HG03060 (cell line): ENCODE results near the gene DSC2.
"Not testable (repeated sequence)": the region's sequence is repeated elsewhere in the genome, so short reads cannot be mapped to it uniquely, and the experiment has no call there.

Source experiments
- ATAC-seq: cut with Tn5 transposase; IDR thresholded peaks from one replicate; pipeline ENCODE4 v1.9.1; 2021; ENCODE audit warnings: low read depth, moderate number of reproducible peaks; ENCODE audit not compliant: unreplicated experiment

DSC2 gene

DNA sequence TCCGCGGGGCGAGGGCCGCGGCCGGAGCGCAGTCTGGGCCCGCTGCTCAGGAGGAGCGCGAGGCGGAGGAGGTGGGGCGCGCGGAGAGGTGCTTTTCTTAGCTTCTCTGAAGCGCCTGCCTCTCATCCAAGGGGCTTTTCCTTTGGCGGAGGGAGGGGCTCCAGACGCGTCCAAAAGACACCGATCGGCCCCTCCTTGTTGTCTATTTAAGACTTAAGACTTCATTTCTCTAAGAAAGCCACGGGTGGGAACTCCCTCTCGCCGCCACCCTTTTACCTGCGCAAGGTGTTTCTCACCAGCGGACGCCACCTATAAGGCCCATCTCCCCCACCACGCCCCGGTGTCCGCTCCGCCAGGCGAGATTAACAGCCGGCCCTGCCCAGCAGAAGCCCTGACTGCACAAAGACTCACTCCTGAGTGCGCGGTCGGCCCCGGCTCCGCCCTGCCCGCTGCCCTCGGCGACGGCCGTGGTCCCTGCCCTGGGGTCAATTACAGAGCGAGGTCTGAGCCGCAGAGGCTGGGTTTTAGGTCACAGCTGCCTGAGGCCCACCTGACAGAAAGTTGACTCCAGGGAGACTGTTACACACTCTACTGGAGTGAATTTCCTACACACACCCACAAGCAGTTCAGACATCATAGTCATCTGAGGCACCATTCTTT lies at the start of gene DSC2:
TSS of gene DSC2 (minus strand) at position 397 of the 660 bp plus-strand sequence. CDS start 450 bp downstream, outside the sequence.
- ATAC-seq: no peak

DNA sequence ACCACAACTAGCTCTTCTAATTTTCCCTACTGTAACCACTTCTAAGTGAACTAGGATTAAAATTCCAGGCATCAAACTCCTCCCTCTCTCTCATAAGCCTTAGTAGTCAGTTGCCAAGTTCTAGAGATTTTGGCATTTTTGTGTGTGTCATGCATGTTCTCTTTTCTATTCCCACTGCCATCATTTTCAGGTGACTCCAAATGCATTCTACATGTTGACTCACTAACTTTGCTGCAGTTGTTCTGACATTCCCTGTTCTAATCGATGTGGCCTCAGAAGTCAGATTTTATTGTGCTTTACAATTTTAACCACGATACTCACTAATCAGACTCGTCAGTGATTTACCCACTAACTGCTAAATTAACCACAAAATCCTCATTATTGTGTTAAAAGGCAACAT lies 47.1 kb upstream of the DSC2 start:
- ATAC-seq: no peak

GRCh38 chr18:31148600-31148999 lies 46.4 kb upstream of the DSC2 start:
- no peak for ATAC-seq

DNA sequence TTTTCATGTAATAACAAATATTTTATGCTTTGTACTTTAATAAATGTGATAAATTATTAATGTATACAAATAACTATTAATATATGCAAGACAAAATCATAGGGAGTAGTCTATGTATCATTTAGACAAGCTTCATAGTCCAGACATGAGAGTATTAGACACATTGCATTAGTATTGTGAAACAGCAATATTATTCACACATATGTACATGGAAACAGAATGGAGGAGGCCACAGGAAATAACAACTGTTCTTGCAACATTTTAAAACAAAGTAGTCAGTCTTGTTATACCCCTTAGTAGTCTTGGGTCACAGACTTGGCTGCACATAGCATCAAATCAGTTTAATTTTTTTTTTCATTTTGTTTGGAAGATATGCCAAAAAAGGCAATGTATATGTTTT lies 44.6 kb upstream of the DSC2 start:
- no peak for ATAC-seq

GRCh38 chr18:31143025-31143424 lies 40.8 kb upstream of the DSC2 start:
- no peak for ATAC-seq

DNA sequence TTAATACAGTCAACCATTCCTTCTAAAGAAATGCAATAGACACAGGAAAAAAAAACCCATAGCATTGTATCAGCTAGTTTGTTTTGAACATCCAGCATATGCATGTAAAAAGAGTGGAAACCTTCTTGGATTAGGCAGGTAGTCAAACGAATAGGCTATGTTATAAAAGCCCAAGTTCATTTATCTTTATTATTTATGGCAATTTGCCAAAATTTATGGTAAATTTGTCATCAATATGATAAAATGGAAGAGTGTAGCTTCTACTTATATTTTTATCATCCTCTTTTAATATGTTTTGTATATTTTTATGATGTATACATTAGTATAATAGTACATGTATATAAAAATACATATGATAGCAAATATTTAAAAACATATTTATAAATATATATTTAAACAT lies 36.5 kb upstream of the DSC2 start:
- ATAC-seq: no peak

DNA sequence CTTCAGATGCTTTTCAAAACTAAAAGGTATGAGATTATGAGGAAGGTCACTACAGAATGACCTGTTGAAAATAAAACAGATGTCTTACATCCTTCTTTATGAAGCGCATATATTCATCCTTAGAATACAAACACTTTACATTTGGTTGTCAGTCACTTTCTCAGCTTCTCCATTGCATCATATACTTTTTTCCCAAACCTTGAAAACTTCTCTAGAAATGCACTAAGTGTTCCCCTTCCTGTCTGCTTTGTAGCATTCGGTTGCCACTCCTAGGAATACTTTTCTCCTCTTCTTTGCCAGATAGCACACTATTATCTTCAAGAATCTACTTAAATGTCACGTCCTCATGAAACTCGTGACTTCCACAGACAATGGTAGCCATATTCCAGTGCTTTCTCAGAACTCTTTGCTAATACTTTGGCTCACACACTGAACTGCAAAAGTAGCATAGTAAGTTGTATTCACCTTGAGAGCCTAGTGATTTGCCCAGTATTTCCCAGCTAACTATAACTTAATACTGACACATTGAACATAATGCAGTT lies 32.8 kb upstream of the DSC2 start:
- no peak for ATAC-seq

DNA sequence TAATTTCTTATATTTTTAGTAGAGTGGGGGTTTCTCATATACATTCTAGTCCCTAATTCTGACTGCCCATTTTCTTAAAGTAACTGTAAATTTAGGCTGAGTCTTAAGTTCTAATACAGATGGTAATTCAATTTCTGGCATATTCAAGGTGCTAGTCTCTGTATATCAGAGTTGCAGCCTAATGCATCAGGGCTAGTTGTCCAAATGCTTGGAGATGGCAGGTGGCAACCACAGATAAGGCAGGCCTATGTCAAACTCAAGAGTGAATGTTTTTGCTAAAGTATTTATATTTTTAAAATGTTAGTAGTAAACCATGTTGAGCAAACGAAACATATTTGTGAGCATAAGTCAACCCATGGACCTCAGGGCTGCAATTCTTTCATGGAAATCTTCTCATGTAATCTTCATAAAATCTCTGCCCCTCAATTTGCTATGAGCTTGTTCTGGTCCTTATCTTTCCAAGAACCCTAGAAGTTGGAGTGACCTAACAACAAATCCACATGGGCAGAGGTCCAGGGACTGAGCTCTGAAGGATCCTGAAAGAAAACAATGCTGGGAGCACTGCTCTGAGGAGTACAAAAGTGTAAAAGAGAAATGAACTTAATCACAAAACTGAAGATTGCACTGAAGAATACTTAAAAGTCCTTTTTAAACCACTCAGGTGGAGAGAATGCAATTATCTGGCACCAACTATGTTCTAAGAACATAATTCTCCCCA lies 27.3 kb upstream of the DSC2 start:
- ATAC-seq: no peak

GRCh38 chr18:31125878-31126277 lies 23.7 kb upstream of the DSC2 start:
- ATAC-seq: no peak

- ATAC-seq: not testable (repeated sequence)
Observed at GRCh38 chr18:31123125-31123524, 20.9 kb upstream of the DSC2 start.

DNA sequence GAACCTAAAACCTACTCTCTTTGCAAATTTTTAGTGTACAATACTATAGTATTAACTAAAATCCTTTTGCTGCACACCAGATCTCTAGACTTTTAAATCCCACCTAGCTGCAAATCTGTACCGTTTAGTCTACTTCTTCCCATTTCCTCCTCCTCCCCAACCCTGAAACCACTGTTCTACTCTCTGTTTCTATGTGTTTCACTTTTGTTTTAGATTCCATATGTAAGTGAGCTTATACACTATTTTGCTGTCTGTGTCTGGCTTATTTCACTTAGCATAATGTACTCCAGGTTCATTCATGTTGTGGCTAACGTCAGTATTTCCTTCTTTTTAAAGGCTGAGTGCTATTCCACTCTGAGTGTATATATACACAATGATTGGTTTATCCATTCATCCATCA lies 18.4 kb upstream of the DSC2 start:
- ATAC-seq: no peak

DNA sequence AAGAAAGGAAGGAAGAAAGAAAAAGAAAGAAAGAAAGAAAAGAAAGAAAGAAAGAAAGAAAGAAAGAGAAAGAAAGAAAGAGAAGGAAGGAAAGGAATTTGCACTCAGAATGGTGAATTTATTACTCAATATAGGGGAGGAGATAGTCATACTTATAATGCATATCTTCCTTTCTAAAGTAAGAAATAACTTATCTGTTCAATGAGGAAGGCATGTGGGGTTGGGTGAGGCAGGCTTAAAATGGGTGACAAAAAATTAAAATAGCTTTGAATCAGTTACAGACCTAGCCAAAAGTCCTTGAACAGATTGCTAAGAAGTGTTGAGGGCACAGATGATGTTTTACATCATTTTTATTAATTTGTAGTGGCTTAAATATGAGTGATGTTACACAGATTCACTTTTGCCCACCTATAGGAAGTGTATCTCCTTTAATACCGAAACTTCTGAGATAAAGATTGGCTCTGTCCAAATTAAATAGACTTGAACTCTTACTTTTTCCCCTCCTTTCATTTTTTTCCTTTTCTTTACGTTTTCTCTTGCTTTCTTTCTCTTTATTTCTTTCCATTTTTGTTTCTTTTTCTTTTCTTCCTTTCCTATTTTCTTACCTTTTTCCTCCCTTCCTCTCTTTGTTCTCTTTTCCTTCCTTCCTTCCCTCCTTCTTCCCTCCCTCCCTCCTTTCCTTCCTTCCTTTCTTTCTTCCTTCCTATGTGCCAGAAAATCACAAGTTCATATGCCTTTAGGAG lies 14.8 kb upstream of the DSC2 start:
- no peak for ATAC-seq

DNA sequence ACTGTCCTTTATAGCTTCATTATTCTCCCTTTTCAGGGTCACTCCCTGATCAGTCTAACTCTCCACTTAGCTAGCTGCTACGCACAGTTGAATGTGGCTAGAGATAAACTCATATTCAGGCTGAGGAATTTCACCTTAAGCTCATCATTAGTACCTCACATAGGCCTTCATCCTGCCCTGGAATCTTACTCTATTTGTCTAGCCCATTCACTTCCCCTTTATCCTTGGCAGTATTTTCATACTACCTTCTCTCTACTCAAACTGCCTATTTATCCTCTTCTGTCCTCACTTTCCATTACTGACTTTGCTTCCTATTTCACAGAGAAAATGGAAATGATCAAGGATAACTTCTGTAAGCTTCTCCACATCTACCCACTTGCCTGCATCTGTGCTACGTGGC lies 10.6 kb upstream of the DSC2 start:
- no peak for ATAC-seq

- ATAC-seq: no peak
Observed at GRCh38 chr18:31105733-31106132, 3.5 kb upstream of the DSC2 start.

DNA sequence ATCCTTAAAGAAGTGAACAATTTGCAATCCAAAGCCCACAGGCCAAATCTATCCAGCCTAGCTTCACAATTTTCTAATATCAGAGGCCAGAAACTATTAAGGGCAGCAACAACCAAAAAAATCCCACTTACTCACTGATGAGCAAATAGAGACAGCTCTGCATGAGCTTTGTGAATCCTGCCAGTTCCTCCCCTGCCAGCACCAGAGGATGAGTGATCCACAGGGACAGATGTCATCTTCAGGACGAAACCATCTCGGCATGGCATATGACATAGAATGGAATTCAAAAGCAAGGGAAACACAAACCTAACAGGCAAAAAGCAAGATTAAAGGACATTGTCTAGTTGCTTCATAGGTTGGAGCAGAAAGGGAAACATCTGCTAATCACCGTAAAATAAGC lies 2.2 kb upstream of the DSC2 start:
- ATAC-seq: no peak

DNA sequence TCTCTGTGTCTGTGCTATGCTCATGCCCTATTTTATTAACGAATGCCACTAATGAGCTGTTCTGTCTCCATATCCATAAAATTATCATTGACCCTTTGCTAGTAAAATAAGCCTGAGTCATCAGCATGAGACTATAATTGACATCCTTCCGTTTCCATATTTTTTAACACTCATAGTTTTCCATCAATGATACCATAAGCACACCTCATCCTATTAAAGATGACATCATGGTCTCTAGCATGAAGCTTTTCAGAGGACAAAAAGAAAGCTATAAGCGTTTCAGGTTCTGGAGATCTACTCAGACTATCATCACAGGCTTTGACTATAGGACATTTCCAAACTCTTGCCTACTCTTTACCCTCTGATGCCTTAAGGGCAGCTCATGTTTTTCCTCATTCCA lies 1.2 kb upstream of the DSC2 start:
- no peak for ATAC-seq

DNA sequence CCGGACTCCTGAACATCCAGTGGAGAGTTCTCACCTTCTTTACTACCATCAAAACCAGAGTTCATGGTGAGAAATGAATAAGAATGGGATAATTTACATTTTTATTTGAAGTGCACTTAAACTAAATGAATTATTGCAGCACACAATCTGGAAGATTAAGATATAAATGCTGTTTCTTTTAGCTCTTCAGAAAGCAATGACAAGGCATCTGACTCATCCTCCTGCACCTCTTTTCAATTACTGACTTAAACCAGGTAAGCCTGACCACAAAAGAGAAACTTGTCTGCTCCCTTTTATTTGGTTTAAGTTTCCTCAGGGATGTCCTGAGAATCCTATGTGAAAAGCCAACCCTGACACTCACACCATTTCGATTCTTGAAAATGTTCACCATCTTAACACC lies 720 bp upstream of the DSC2 start:
- no peak for ATAC-seq

- no peak for ATAC-seq
Observed at GRCh38 chr18:31101183-31102024, 817 bp downstream of the DSC2 start.

- ATAC-seq: no peak
Observed at GRCh38 chr18:31100436-31101182, 1.6 kb downstream of the DSC2 start.
